ENCODE results near the gene HBA2. TPM values are rescaled to one million over a fixed set of nuclear protein-coding genes. Genes with fewer than 3 reads are reported as not detected.
"Not testable (repeated sequence)": the region's sequence is repeated elsewhere in the genome, so short reads cannot be mapped to it uniquely, and the experiment has no call there.

Gene HBA2
- total RNA-seq, 1 donor from 2014 or later: 11,939 TPM

- ATAC-seq: peak; percentile 22
- no peak for DNase-seq (ENCODE audit: low spot score)
- intact Hi-C loops (cut with DNase I): no loop called here
Observed at GRCh38 chr16:185213-185612, 12.5 kb downstream of the HBA2 start.

DNA sequence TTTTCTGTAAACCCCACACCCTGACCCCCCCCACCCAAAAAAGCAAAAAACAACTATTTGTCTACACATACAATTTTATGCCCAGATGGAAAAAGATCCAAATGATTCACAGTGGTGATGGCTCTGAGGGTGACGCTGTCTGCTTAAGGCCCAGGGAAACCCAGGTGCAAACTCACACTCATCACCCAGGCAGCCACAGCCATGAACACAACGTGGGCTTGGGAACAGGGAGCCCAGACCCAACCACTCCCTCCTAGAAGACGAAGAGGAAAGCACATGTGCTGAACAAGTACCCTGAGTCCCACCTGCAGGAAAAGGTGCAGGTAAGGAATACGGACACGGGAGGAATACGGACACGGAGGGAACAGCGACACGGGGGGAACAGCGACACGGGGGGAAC lies 13.0 kb downstream of the HBA2 start:
- intact Hi-C loops (cut with DNase I): no loop called here
- ATAC-seq: no peak
- no peak for DNase-seq (ENCODE audit: low spot score)

DNA sequence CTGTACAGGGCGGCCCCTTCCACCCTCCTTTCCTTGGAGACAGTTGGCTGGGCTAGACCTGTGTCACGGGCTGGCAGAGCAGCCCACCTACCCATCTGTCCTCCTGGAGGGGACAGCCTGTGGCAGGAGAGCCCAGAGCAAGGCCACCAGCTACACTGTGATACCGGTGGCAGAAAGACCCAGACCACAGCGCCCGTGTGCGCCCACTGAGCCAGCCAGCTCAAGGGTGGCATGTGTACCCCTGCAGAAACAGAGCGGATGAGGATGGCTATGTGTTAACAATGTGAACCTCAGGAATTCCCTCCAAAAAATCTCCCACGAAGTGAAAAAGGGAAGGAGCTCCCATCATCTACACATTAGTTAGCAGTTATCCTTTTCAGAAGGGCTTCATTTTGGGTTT lies 14.7 kb downstream of the HBA2 start:
- ATAC-seq (no peak), DNase-seq (ENCODE audit: low spot score) (no peak)
- intact Hi-C loops (cut with DNase I): no loop called here

DNA sequence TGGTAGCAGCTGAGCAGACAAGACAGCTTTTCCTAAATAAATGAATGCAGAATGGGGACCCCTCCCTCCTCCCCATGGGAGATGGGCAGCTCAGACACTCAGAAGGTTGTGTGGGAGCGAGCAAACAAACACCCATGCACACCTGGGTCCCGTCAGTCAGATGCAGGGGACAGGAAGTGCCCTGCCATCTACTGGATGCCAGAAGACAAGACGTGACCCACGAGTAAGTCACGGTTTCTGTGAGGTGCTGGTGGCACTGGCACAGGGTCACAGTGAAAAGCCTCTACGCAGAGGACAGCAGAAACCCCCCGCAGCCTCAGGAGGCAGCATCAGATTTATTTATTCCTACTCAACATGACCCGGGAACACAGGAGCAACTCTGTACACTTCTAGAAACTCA lies 16.0 kb downstream of the HBA2 start:
- DNase-seq (ENCODE audit: low spot score) (no peak), ATAC-seq (no peak)
- intact Hi-C loops (cut with DNase I): no loop called here

GRCh38 chr16:189604-190186 lies 17.0 kb downstream of the HBA2 start:
- DNase-seq (ENCODE audit: low spot score) (no peak), ATAC-seq (no peak)
- intact Hi-C loops (cut with DNase I): no loop called here

- intact Hi-C loops (cut with DNase I): no loop called here
- no peak for DNase-seq (ENCODE audit: low spot score)
Observed at GRCh38 chr16:191831-192230, 19.2 kb downstream of the HBA2 start.

DNA sequence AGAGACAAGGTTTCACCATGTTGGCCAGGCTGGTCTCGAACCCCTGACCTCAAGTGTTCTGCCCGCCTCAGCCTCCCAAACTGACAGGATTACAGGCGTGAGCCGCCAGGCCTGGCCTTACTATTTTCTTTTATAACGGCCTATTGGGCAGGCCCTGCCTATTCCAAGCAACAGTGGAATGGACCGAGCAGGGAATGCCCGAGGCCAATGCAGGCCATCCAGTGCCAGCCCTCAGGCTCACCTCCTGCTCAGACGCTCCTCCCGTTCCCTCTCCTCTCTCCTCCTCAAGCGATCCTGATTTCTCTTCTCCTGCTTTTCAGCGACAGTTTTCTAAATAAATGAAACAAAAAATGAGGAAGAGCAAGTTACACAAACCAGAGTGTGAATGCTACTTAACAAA lies 20.0 kb downstream of the HBA2 start:
- ATAC-seq (no peak), DNase-seq (ENCODE audit: low spot score) (no peak)
- intact Hi-C loops (cut with DNase I): no loop called here

More at GRCh38 chr16:191831-192230, 19.2 kb downstream of the HBA2 start:
- no peak for ATAC-seq

GRCh38 chr16:193441-193840 lies 20.8 kb downstream of the HBA2 start:
- intact Hi-C loops (cut with DNase I): no loop called here
- DNase-seq (ENCODE audit: low spot score) (no peak), ATAC-seq (no peak)

DNA sequence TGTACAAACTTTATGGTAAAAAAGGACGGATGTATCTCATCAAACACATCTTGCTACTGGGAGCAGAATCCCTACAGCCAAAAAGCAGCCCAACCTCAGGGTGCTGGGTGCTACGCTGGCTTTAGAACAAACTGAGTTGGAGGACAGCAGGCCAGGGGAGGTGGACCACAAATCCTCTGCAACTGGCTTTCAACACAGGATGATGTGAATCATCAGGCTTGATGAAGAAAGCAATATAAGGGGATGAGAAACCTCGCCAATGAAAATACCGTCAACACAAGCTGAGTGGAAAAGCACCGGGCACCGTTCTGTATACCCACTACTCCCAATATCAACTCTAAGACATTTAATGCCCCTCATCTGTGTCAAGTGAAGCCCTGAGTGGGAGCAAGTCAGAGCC lies 21.8 kb downstream of the HBA2 start:
- DNase-seq (ENCODE audit: low spot score) (no peak), ATAC-seq (no peak)
- intact Hi-C loops (cut with DNase I): no loop called here

- intact Hi-C loops (cut with DNase I): no loop called here
- no peak for DNase-seq (ENCODE audit: low spot score)
- ATAC-seq: no peak
Observed at GRCh38 chr16:200388-200787, 27.7 kb downstream of the HBA2 start.

- no peak for DNase-seq (ENCODE audit: low spot score)
- intact Hi-C loops (cut with DNase I): no loop called here
- ATAC-seq: no peak
Observed at GRCh38 chr16:203246-203645, 30.6 kb downstream of the HBA2 start.

DNA sequence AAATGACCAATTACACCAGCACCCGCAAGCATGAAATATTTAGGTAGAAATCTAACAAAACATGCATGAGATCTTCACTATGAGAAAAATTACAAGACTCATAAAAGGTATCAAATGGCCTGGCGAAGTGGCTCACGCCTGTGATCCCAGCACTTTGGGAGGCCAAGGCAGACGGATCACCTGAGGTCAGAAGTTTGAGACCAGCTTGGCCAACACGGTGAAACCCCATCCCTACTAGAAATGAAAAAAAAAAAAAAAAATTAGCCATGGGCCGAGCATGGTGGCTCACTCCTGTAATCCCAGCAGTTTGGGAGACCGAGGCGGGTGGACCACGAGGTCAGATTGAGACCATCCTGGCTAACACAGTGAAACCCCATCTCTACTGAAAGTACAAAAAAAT lies 31.4 kb downstream of the HBA2 start:
- intact Hi-C loops (cut with DNase I); ATAC-seq; DNase-seq (ENCODE audit: low spot score): not testable (repeated sequence)

DNA sequence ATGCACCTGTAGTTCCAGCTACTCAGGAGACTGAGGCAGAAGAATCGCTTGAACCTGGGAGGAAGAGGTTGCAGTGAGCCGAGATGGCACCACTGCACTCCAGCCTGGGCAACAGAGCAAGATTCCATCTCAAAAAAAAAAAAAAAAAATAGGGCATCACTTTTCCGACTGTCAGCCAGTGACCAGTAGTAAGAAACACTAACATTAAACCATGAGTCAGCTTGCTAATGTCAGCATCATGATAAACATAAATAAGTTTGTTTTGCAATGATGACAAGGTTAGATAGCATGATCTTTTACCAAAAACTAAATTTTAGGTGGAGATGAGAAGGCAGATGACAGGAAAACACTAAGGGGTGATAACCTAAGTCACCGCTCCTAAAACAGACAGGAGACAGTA lies 36.7 kb downstream of the HBA2 start:
- DNase-seq (ENCODE audit: low spot score); ATAC-seq; intact Hi-C loops (cut with DNase I): not testable (repeated sequence)

GRCh38 chr16:211631-212180 lies 39.0 kb downstream of the HBA2 start:
- ATAC-seq; intact Hi-C loops (cut with DNase I): not testable (repeated sequence)

GRCh38 chr16:212999-213398 lies 40.3 kb downstream of the HBA2 start:
- ATAC-seq (no peak), DNase-seq (ENCODE audit: low spot score) (no peak)
- intact Hi-C loops (cut with DNase I): no loop called here

More at GRCh38 chr16:211631-212180, 39.0 kb downstream of the HBA2 start:
- not testable (repeated sequence) for DNase-seq (ENCODE audit: low spot score)

DNA sequence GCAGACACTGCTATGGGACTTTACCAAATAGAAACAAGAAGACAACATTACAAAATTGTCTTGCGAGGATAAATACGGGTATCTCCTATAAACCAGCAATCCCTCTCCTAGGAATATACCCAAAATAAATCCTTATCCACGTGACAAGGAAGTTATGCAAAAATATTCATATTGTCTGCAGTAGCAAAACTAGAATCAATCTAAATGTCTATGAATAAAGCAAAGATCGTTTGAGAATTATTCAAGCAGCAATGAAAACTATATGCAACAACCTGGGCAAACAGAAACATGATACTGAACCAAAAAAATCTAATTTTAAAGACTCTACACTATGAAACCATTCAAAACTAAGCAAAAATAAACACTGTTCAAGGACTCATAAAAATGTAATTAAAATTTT lies 47.3 kb downstream of the HBA2 start:
- no peak for DNase-seq (ENCODE audit: low spot score)
- ATAC-seq: no peak
- intact Hi-C loops (cut with DNase I): no loop called here

Other genes with a start within 250 kb of the HBA2 start
- 7.1 TPM for gene POLR3K, start 119.3 kb upstream of the HBA2 start, total RNA-seq
- gene SNRNP25, start 119.0 kb upstream of the HBA2 start, total RNA-seq: 8.7 TPM
- gene RHBDF1, start 100.2 kb upstream of the HBA2 start, total RNA-seq: 116 TPM
- 35.0 TPM for gene MPG, start 94.7 kb upstream of the HBA2 start, total RNA-seq
- gene NPRL3, start 34.2 kb upstream of the HBA2 start, total RNA-seq: 45.7 TPM
- not detected for gene HBZ, start 20.2 kb upstream of the HBA2 start, total RNA-seq
- 10.4 TPM for gene HBM, start 6.9 kb upstream of the HBA2 start, total RNA-seq
- gene HBA1, start 3.8 kb downstream of the HBA2 start, total RNA-seq: 11,060 TPM
- gene HBQ1, start 7.6 kb downstream of the HBA2 start, total RNA-seq: 3.2 TPM
- gene LUC7L, start 56.6 kb downstream of the HBA2 start, total RNA-seq: 102 TPM
- gene FAM234A, start 61.9 kb downstream of the HBA2 start, total RNA-seq: 129 TPM
- 48.9 TPM for gene RGS11, start 103.1 kb downstream of the HBA2 start, total RNA-seq
- gene ARHGDIG, start 107.7 kb downstream of the HBA2 start, total RNA-seq: 0.94 TPM
- 0.85 TPM for gene PDIA2, start 110.3 kb downstream of the HBA2 start, total RNA-seq
- gene AXIN1, start 179.8 kb downstream of the HBA2 start, total RNA-seq: 20.1 TPM
- gene MRPL28, start 197.7 kb downstream of the HBA2 start, total RNA-seq: 32.5 TPM
- gene PGAP6, start 209.1 kb downstream of the HBA2 start, total RNA-seq: 29.0 TPM
- 68.3 TPM for gene NME4, start 224.3 kb downstream of the HBA2 start, total RNA-seq
- 10.4 TPM for gene DECR2, start 229.0 kb downstream of the HBA2 start, total RNA-seq